ENCODE measurements around the gene FAF2. TPM values are rescaled to one million over a fixed set of nuclear protein-coding genes. Genes with fewer than 3 reads are reported as not detected.

Gene FAF2
- total RNA-seq, 1 experiment from 2014 or later, result 32.9 TPM

- no peak for TF ChIP-seq ZNF425 (CRISPR knock-in tag; conservative IDR thresholded peaks at IDR 0.05)
- no peak for TF ChIP-seq KAT7 (CRISPR knock-in tag; IDR thresholded peaks at IDR 0.05; ENCODE audit: borderline replicate concordance)
- no peak for TF ChIP-seq CBFB (CRISPR knock-in tag; IDR thresholded peaks at IDR 0.05; ENCODE audit: low read depth)
- TF ChIP-seq, protein P1, sequence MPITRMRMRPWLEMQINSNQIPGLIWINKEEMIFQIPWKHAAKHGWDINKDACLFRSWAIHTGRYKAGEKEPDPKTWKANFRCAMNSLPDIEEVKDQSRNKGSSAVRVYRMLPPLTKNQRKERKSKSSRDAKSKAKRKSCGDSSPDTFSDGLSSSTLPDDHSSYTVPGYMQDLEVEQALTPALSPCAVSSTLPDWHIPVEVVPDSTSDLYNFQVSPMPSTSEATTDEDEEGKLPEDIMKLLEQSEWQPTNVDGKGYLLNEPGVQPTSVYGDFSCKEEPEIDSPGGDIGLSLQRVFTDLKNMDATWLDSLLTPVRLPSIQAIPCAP (CRISPR knock-in tag; IDR thresholded peaks at IDR 0.05), result no peak
- TF ChIP-seq, protein P2, sequence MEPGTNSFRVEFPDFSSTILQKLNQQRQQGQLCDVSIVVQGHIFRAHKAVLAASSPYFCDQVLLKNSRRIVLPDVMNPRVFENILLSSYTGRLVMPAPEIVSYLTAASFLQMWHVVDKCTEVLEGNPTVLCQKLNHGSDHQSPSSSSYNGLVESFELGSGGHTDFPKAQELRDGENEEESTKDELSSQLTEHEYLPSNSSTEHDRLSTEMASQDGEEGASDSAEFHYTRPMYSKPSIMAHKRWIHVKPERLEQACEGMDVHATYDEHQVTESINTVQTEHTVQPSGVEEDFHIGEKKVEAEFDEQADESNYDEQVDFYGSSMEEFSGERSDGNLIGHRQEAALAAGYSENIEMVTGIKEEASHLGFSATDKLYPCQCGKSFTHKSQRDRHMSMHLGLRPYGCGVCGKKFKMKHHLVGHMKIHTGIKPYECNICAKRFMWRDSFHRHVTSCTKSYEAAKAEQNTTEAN (CRISPR knock-in tag; IDR thresholded peaks at IDR 0.05), result 0 out of 2 replicates have a peak, but pooled peaks have one; percentile 18
- TF ChIP-seq TCF7 (CRISPR knock-in tag; IDR thresholded peaks at IDR 0.05; ENCODE audit: low read depth), result no peak
- TF ChIP-seq, protein P3, sequence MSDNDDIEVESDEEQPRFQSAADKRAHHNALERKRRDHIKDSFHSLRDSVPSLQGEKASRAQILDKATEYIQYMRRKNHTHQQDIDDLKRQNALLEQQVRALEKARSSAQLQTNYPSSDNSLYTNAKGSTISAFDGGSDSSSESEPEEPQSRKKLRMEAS (CRISPR knock-in tag; IDR thresholded peaks at IDR 0.05), result no peak
- TF ChIP-seq JUN (CRISPR knock-in tag; IDR thresholded peaks at IDR 0.05), result 0 out of 2 replicates have a peak, but pooled peaks have one; percentile 40
- TF ChIP-seq ATF6 (CRISPR knock-in tag; IDR thresholded peaks at IDR 0.05), result no peak
- TF ChIP-seq ZBTB21 (CRISPR knock-in tag; IDR thresholded peaks at IDR 0.05; ENCODE audit: borderline replicate concordance), result peak; percentile 99
- TF ChIP-seq NFE2L1 (CRISPR knock-in tag; IDR thresholded peaks at IDR 0.05), result no peak
- TF ChIP-seq, protein P4, sequence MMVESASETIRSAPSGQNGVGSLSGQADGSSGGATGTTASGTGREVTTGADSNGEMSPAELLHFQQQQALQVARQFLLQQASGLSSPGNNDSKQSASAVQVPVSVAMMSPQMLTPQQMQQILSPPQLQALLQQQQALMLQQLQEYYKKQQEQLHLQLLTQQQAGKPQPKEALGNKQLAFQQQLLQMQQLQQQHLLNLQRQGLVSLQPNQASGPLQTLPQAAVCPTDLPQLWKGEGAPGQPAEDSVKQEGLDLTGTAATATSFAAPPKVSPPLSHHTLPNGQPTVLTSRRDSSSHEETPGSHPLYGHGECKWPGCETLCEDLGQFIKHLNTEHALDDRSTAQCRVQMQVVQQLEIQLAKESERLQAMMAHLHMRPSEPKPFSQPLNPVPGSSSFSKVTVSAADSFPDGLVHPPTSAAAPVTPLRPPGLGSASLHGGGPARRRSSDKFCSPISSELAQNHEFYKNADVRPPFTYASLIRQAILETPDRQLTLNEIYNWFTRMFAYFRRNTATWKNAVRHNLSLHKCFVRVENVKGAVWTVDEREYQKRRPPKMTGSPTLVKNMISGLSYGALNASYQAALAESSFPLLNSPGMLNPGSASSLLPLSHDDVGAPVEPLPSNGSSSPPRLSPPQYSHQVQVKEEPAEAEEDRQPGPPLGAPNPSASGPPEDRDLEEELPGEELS (CRISPR knock-in tag; IDR thresholded peaks at IDR 0.05), result no peak
- no peak for TF ChIP-seq ETV6 (CRISPR knock-in tag; IDR thresholded peaks at IDR 0.05)
- TF ChIP-seq FOXK1 (CRISPR knock-in tag; IDR thresholded peaks at IDR 0.05), result peak; percentile 98
Measured at GRCh38 chr5:176537554-176538229, 89.5 kb downstream of the FAF2 start (continued).

GRCh38 chr5:176538230-176538988, 90.2 kb downstream of the FAF2 start:
- ATAC-seq, result no peak
- CTCF ChIA-PET, result interaction anchor here (0.6 to 2.4 kb wide), 18 partner anchors 9 to 919 kb away, joined by 3 to 26 read pairs (median 5); partner anchors contain the start of genes CLTB, EIF4E1B, FAF2 and HIGD2A
- TF ChIP-seq, protein P5, sequence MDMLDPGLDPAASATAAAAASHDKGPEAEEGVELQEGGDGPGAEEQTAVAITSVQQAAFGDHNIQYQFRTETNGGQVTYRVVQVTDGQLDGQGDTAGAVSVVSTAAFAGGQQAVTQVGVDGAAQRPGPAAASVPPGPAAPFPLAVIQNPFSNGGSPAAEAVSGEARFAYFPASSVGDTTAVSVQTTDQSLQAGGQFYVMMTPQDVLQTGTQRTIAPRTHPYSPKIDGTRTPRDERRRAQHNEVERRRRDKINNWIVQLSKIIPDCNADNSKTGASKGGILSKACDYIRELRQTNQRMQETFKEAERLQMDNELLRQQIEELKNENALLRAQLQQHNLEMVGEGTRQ (CRISPR knock-in tag; IDR thresholded peaks at IDR 0.05), result no peak
- TF ChIP-seq GABPB1 (CRISPR knock-in tag; IDR thresholded peaks at IDR 0.05), result no peak
- TF ChIP-seq NR3C1 (CRISPR knock-in tag; conservative IDR thresholded peaks at IDR 0.05; ENCODE audit: low read depth), result no peak
- no peak for TF ChIP-seq AFF4 (CRISPR knock-in tag; IDR thresholded peaks at IDR 0.05; ENCODE audit: borderline replicate concordance)
- no peak for TF ChIP-seq FOXJ3 (CRISPR knock-in tag; IDR thresholded peaks at IDR 0.05; ENCODE audit: borderline replicate concordance)
- TF ChIP-seq PRRX2 (CRISPR knock-in tag; IDR thresholded peaks at IDR 0.05), result no peak
- no peak for TF ChIP-seq CREB1 (CRISPR knock-in tag; IDR thresholded peaks at IDR 0.05)
- no peak for TF ChIP-seq NFE2L1 (CRISPR knock-in tag; IDR thresholded peaks at IDR 0.05)

More at GRCh38 chr5:176538230-176538988, 90.2 kb downstream of the FAF2 start:
- H3K4me1 Mint-ChIP-seq, result peaks cover 68% of the 10 kb centered on the region
- H3K27me3 Mint-ChIP-seq (ENCODE audit: low read depth), result no peaks in the 10 kb centered on the region
- H3K36me3 Mint-ChIP-seq, result peaks cover 13% of the 10 kb centered on the region
- H3K27ac Mint-ChIP-seq, result peak overlapping the region; percentile 100
- H3K9me3 Mint-ChIP-seq, result no peaks in the 10 kb centered on the region
- POLR2A ChIA-PET, result interaction anchor here (0.6 to 3.4 kb wide), 9 partner anchors 8 to 493 kb away, joined by 3 to 30 read pairs (median 3); partner anchors contain the start of gene FAF2
- H3K4me3 Mint-ChIP-seq, result peak overlapping the region; percentile 94
- DNase-seq (ENCODE audit: low spot score), result no peak
